Germinal center (tissue), 1 donor: Measurements from ENCODE around the gene PGAP3.
"Not testable (repeated sequence)": the region's sequence is repeated elsewhere in the genome, so short reads cannot be mapped to it uniquely, and the experiment has no call there.

Experiments
- DNase-seq: peaks from one replicate; pipeline ENCODE4 v3.0.0; 2012; ENCODE audit warnings: mixed read lengths, low spot score

Gene PGAP3

GRCh38 chr17:39715375-39716072, 27.7 kb upstream of the PGAP3 start:
- no peak for DNase-seq

DNA sequence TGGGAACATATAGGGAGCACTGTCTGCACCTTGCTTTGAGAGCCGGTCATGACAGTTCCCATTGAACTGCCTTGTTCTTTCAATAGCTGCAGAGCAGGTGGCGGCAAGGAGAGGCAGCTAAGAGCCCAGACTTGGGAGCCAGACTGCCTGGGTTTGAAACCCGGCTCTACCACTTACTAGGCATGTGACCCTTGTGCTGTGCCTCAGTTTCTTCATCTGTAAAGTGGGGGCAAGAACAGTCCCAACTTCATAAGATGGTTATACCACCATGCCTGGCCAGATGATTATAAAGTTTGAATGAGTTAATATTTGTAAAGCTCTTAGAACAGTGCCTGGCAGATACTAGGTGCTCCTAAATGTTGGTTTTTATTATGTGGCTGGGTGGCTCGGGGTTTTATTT, 26.4 kb upstream of the PGAP3 start:
- DNase-seq: no peak

- no peak for DNase-seq
Observed at GRCh38 chr17:39711851-39712250, 24.0 kb upstream of the PGAP3 start.

- not testable (repeated sequence) for DNase-seq
Observed at GRCh38 chr17:39711071-39711470, 23.2 kb upstream of the PGAP3 start.

GRCh38 chr17:39709998-39710964, 22.4 kb upstream of the PGAP3 start:
- no peak for DNase-seq

GRCh38 chr17:39709319-39709997, 21.6 kb upstream of the PGAP3 start:
- no peak for DNase-seq

GRCh38 chr17:39706921-39707337, 19.1 kb upstream of the PGAP3 start:
- no peak for DNase-seq

DNA sequence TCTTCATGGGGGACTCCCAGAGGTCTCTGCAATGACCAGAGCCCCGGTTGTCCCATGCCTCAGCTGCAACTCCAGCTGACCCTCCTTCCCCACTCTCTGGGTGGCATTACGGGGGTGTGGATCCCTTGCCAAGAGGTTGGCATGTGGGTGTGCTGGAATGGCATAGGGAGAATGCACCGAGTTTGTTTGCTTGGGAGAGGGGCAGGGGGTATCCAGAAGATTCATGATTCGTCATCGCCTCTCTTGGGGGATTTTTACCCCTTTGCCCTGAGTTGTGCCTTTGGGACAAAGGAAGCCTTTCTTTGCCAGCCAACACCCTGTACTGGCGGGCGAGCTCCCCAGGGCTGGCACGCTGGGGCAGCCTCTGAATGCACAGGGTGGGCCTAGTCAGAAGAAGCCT, 18.5 kb upstream of the PGAP3 start:
- DNase-seq: no peak

GRCh38 chr17:39705786-39706348, 18.0 kb upstream of the PGAP3 start:
- no peak for DNase-seq

DNA sequence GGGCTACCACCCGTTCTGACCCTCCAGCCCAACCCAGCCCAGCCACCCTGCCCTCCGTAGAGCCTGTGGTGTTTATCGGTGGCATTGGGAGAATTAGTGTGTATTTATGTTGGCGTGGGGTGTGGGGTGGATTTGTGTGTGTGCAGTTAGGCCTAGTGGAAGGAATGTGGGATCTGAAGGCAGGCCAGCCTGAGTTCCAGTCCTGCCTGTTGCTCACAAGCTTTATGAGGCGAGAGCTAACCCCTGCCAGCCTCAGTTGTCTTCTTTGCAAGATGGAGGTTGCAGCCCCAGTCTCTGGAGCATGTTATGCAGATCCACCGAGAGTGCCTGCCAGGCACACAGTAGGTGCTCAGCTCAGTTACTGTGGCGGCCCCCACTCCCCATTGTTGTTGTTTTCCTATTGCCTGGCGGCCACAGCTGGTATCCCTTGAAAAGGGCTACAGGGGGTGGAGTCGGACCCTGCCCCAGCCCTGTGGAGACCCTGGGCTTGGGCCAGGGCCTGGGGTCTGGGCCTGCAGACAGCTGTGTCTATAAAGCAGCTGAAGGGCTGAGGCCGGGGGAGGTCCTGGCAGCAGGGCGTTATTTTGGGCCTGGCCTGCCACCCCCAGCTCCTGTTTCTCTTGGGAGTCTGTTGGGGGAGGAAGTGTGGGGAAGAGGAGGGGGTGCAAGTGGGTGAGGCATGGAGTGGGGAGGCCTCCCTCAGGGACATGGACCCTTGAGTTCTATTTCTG, 17.1 kb upstream of the PGAP3 start:
- no peak for DNase-seq

GRCh38 chr17:39703913-39704312, 16.1 kb upstream of the PGAP3 start:
- DNase-seq: no peak

- no peak for DNase-seq
Observed at GRCh38 chr17:39702901-39703893, 15.3 kb upstream of the PGAP3 start.

DNA sequence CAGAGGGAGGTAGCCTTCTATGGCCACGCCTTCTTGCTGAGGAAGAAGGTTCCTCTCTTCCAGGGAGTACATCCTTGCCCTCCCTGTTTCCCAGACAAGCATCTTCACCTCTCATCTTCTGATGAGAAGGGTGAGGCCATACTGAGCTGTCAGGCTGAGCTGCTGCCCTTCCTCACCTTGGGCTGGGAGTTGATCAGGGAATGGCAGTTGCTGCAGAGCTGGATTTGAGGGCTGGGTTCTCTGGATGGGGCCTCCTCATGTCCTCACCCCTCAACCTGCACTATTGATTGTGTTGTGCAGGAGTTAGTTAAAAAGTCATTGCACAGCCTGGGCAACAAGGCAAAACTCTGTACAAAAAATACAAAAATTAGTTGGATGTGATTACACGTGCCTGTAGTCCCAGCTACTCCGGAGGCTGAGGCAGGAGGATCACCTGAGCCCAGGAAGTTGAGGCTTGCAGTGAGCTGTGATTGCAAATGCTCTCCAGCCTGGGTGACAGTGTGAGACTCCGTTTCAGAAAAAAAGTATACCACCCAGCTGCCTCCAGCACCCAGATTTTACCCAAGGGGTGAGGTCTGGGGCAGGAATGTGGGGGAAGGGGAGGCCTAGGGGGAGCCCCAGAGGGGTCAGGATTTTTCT, 14.0 kb upstream of the PGAP3 start:
- no peak for DNase-seq

- no peak for DNase-seq
Observed at GRCh38 chr17:39701012-39701783, 13.3 kb upstream of the PGAP3 start.

DNA sequence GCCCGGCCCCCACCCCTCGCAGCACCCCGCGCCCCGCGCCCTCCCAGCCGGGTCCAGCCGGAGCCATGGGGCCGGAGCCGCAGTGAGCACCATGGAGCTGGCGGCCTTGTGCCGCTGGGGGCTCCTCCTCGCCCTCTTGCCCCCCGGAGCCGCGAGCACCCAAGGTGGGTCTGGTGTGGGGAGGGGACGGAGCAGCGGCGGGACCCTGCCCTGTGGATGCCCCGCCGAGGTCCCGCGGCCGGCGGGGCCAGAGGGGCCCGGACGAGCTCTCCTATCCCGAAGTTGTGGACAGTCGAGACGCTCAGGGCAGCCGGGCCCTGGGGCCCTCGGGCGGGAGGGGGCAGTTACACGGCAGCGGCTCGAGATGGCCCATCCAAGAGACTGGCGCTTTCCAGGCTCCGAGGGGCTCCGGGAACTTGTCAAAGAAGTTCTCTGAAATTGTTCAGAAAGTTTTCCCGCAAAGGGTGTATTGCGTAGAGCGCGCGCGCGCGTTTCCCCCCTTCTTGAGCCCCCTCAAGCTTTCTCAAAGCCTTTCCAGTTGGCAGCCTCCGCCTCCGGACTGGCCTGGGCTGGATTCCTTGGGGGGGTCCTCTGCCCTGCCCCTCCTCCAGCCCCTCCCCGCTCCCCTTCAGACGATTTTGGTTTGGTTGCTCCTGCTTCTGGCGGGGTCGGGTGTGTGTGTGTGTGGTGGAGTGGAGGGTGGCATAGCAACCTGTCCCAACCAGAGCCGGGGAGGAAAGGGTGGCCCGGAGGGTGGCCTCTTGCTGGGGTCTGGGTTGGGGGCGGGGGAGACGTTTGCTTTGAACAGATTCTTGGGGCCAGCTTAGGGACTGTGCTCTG, 12.5 kb upstream of the PGAP3 start:
- no peak for DNase-seq

DNA sequence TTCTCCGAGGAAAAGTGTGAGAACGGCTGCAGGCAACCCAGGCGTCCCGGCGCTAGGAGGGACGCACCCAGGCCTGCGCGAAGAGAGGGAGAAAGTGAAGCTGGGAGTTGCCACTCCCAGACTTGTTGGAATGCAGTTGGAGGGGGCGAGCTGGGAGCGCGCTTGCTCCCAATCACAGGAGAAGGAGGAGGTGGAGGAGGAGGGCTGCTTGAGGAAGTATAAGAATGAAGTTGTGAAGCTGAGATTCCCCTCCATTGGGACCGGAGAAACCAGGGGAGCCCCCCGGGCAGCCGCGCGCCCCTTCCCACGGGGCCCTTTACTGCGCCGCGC, 11.9 kb upstream of the PGAP3 start, which contains the start of gene ERBB2:
ERBB2 (plus strand) TSS at position 247 of the 330 bp plus-strand sequence. CDS start 175 bp downstream, outside the sequence.
- DNase-seq: no peak

DNA sequence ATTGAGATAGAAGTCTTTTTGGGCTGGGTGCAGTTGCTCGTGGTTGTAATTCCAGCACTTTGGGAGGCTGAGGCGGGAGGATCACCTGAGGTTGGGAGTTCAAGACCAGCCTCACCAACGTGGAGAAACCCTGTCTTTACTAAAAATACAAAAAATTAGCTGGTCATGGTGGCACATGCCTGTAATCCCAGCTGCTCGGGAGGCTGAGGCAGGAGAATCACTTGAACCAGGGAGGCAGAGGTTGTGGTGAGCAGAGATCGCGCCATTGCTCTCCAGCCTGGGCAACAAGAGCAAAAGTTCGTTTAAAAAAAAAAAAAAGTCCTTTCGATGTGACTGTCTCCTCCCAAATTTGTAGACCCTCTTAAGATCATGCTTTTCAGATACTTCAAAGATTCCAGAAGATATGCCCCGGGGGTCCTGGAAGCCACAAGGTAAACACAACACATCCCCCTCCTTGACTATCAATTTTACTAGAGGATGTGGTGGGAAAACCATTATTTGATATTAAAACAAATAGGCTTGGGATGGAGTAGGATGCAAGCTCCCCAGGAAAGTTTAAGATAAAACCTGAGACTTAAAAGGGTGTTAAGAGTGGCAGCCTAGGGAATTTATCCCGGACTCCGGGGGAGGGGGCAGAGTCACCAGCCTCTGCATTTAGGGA, 11.4 kb upstream of the PGAP3 start:
- not testable (repeated sequence) for DNase-seq

GRCh38 chr17:39697961-39698360, 10.1 kb upstream of the PGAP3 start:
- DNase-seq: no peak
